Fibroblast of lung (primary cell): Measurements from ENCODE around the gene HMOX1. TPM values are rescaled to one million over a fixed set of nuclear protein-coding genes. Genes with fewer than 3 reads are reported as not detected.

Source experiments
- DNase-seq, 2 donors: peaks; one replicate each; pipeline versions ENCODE4 v3.0.0 to v3.0.0-alpha.2; 2010; ENCODE audit warnings: low read depth in 2 of 2
- H2AFZ ChIP-seq: 2 replicates; pipeline ENCODE4 v1.5.1; 2012; ENCODE audit warnings: low read length, control low read depth, inconsistent platforms
- H3K27ac ChIP-seq: 2 replicates; pipeline ENCODE4 v1.5.1; 2011; ENCODE audit warnings: low read length, control low read depth; ENCODE audit not compliant: insufficient read depth
- H3K27me3 ChIP-seq: 2 replicates; pipeline ENCODE4 v1.5.1; 2011; ENCODE audit warnings: mild to moderate bottlenecking, low read length; ENCODE audit not compliant: control insufficient read depth, insufficient read depth
- H3K36me3 ChIP-seq: 2 replicates; pipeline ENCODE4 v1.5.1; 2011; ENCODE audit warnings: low read length; ENCODE audit not compliant: control insufficient read depth, insufficient read depth
- H3K4me1 ChIP-seq: 2 replicates; pipeline ENCODE4 v1.5.1; 2011; ENCODE audit warnings: low read length; ENCODE audit not compliant: control insufficient read depth, insufficient read depth; ENCODE audit errors: extremely low read depth
- H3K4me2 ChIP-seq: 2 replicates; pipeline ENCODE4 v1.5.1; 2011; ENCODE audit warnings: low read length, control low read depth; ENCODE audit not compliant: insufficient read depth; ENCODE audit errors: extremely low read depth
- H3K4me3 ChIP-seq, 4 experiments: fragments of 200-600 bp in 1 of 4; sonication (generic) in 1 of 4; replicated peaks in 1 of 4; 2 replicates each; pipeline ENCODE4 v1.5.1; 2011 to 2016; ENCODE audit warnings: low read length in 4 of 4, low read depth in 3 of 4, mild to moderate bottlenecking in 3 of 4, control low read depth in 2 of 4, inconsistent platforms in 1 of 4, mixed read lengths in 1 of 4; ENCODE audit not compliant: insufficient read depth in 1 of 4; ENCODE audit errors: control extremely low read depth in 1 of 4
- H3K79me2 ChIP-seq: 2 replicates; pipeline ENCODE4 v1.5.1; 2012; ENCODE audit warnings: mild to moderate bottlenecking, low read length, inconsistent platforms; ENCODE audit not compliant: control insufficient read depth, insufficient read depth
- H3K9ac ChIP-seq: 2 replicates; pipeline ENCODE4 v1.5.1; 2011; ENCODE audit warnings: mild to moderate bottlenecking, low read length, control low read depth; ENCODE audit not compliant: insufficient read depth
- H3K9me3 ChIP-seq: 2 replicates; pipeline ENCODE4 v1.5.1; 2012; ENCODE audit warnings: low read depth, low read length; ENCODE audit not compliant: control insufficient read depth, insufficient read depth
- H4K20me1 ChIP-seq: 2 replicates; pipeline ENCODE4 v1.5.1; 2011; ENCODE audit warnings: low read length; ENCODE audit not compliant: control insufficient read depth, insufficient read depth; ENCODE audit errors: extremely low read depth
- CTCF ChIP-seq, 2 donors: IDR thresholded peaks in 1 of 2; conservative IDR thresholded peaks in 1 of 2; 1 replicate in 1 of 2; 2 replicates in 1 of 2; pipeline ENCODE4 v1.5.1; 2011 to 2012; ENCODE audit warnings: low read length in 2 of 2, control low read depth in 1 of 2, inconsistent platforms in 1 of 2, low read depth in 1 of 2, mild to moderate bottlenecking in 1 of 2
- EZH2 ChIP-seq: IDR thresholded peaks from 2 replicates; pipeline ENCODE4 v1.5.1; 2012; ENCODE audit warnings: low read length, control low read depth, mild to moderate bottlenecking; ENCODE audit errors: missing control alignments
- polyA plus RNA-seq, 2 donors: library from polyadenylated mRNA; depleted of rRNA in 1 of 2; stranded (reverse) in 1 of 2; unstranded in 1 of 2; fragments of >200 nt; gene quantifications; 2 replicates each; pipeline ENCODE4 v1.2.1, GENCODE V29; 2011 to 2012; ENCODE audit warnings: missing spikeins in 1 of 2
- total RNA-seq: library from RNA; depleted of rRNA; stranded (reverse); fragments of >200 nt; gene quantifications from 2 replicates; pipeline ENCODE4 v1.2.1, GENCODE V29; 2014

HMOX1 gene
- total and polyA plus RNA-seq, 2 donors (not counting 1 experiment from before 2014, with no cell fraction given) = 58.9 to 243 TPM

- no peak overlapping the region for H3K4me2 ChIP-seq
- DNase-seq = no peak
- peaks cover 6% of the 10 kb centered on the region for H3K36me3 ChIP-seq
- peaks cover 15% of the 10 kb centered on the region for H3K79me2 ChIP-seq
- no peak overlapping the region for H2AFZ ChIP-seq
- H3K4me1 ChIP-seq = peaks cover 16% of the 10 kb centered on the region
- H4K20me1 ChIP-seq = no peaks in the 10 kb centered on the region
- no peak overlapping the region for H3K9ac ChIP-seq
- H3K9me3 ChIP-seq = no peaks in the 10 kb centered on the region
- H3K27ac ChIP-seq = no peak overlapping the region
- TF ChIP-seq EZH2 (no peak), CTCF (conservative IDR thresholded peaks at IDR 0.05 in 1 of 2, IDR thresholded peaks at IDR 0.05 in 1 of 2; ENCODE audit: low read depth in 1 of 2, low read length in 2 of 2) (no peak)
- H3K4me3 ChIP-seq = no peak overlapping the region
- H3K27me3 ChIP-seq = no peaks in the 10 kb centered on the region
Measured at GRCh38 chr22:35379146-35379993, 1.5 kb upstream of the HMOX1 start.

- peaks cover 16% of the 10 kb centered on the region for H3K4me1 ChIP-seq
- peaks cover 7% of the 10 kb centered on the region for H3K36me3 ChIP-seq
- H3K4me3 ChIP-seq = no peak overlapping the region
- H3K79me2 ChIP-seq = peaks cover 15% of the 10 kb centered on the region
- peak in 1 of 2 donors; percentile 38 for DNase-seq
- H4K20me1 ChIP-seq = no peaks in the 10 kb centered on the region
- no peak for TF ChIP-seq CTCF (conservative IDR thresholded peaks at IDR 0.05 in 1 of 2, IDR thresholded peaks at IDR 0.05 in 1 of 2; ENCODE audit: low read depth in 1 of 2, low read length in 2 of 2)
- no peak for TF ChIP-seq EZH2
- H3K27me3 ChIP-seq = no peaks in the 10 kb centered on the region
- H3K27ac ChIP-seq = peak overlapping the region; percentile 63
- H2AFZ ChIP-seq = no peak overlapping the region
- no peaks in the 10 kb centered on the region for H3K9me3 ChIP-seq
- H3K4me2 ChIP-seq = no peak overlapping the region
- no peak overlapping the region for H3K9ac ChIP-seq
Measured at GRCh38 chr22:35380013-35380412, 883 bp upstream of the HMOX1 start.

- no peak for DNase-seq
Measured at GRCh38 chr22:35381424-35382009, 621 bp downstream of the HMOX1 start.

More at GRCh38 chr22:35381424-35382009, 621 bp downstream of the HMOX1 start:
- no peaks in the 10 kb centered on the region for H4K20me1 ChIP-seq
- H3K9ac ChIP-seq = peak overlapping the region; percentile 71
- peaks cover 9% of the 10 kb centered on the region for H3K36me3 ChIP-seq
- no peaks in the 10 kb centered on the region for H3K27me3 ChIP-seq
- peaks cover 14% of the 10 kb centered on the region for H3K4me1 ChIP-seq
- H3K4me2 ChIP-seq = peak overlapping the region; percentile 73
- H3K4me3 ChIP-seq = peak overlapping the region; percentile 79 to 94 (median 84)
- H2AFZ ChIP-seq = peak overlapping the region; percentile 35
- peaks cover 15% of the 10 kb centered on the region for H3K79me2 ChIP-seq
- no peak for TF ChIP-seq CTCF (conservative IDR thresholded peaks at IDR 0.05 in 1 of 2, IDR thresholded peaks at IDR 0.05 in 1 of 2; ENCODE audit: low read depth in 1 of 2, low read length in 2 of 2)
- H3K9me3 ChIP-seq = no peaks in the 10 kb centered on the region
- peak overlapping the region; percentile 63 for H3K27ac ChIP-seq
